Endothelial cell of hepatic sinusoid (primary cell): Measurements from ENCODE around the gene PPIB.
"Not testable (repeated sequence)": the region's sequence is repeated elsewhere in the genome, so short reads cannot be mapped to it uniquely, and the experiment has no call there.

Experiments used
- in situ Hi-C: cut with HindIII; loops from 2 replicates; pipeline ENCODE4 v1.10.0; 2017; ENCODE audit warnings: low sequenced_read_pairs

PPIB gene

GRCh38 chr15:64110950-64111678 is 51.7 kb downstream of the PPIB start:
- in situ Hi-C loops: no loop called here

GRCh38 chr15:64110108-64110701 is 52.6 kb downstream of the PPIB start:
- in situ Hi-C loops: not testable (repeated sequence)

- in situ Hi-C loops: no loop called here
Observed at GRCh38 chr15:64107337-64107736, 55.5 kb downstream of the PPIB start.
